Measurements from ENCODE around the gene GPRIN1. TPM values are rescaled to one million over a fixed set of nuclear protein-coding genes. Genes with fewer than 3 reads are reported as not detected.
A peak's percentile ranks its signal among the peaks of the same experiment; 100 is the strongest.

GPRIN1 gene
- total RNA-seq, 1 experiment from 2014 or later, result 8.5 TPM

GRCh38 chr5:176578391-176578808 is 31.6 kb downstream of the GPRIN1 start (continued):
- TF ChIP-seq MXD4 (CRISPR knock-in tag; IDR thresholded peaks at IDR 0.05; ENCODE audit: borderline replicate concordance), result no peak
- TF ChIP-seq TEAD1 (CRISPR knock-in tag; IDR thresholded peaks at IDR 0.05), result no peak
- no peak for TF ChIP-seq ATF3 (CRISPR knock-in tag; conservative IDR thresholded peaks at IDR 0.05)
- no peak for TF ChIP-seq TP53 (CRISPR knock-in tag; IDR thresholded peaks at IDR 0.05)
- TF ChIP-seq ZNF532 (CRISPR knock-in tag; IDR thresholded peaks at IDR 0.05; ENCODE audit: borderline replicate concordance), result no peak
- no peak for TF ChIP-seq PRRX2 (CRISPR knock-in tag; IDR thresholded peaks at IDR 0.05)
- no peak for TF ChIP-seq CBFB (CRISPR knock-in tag; IDR thresholded peaks at IDR 0.05; ENCODE audit: low read depth)
- TF ChIP-seq ATF1 (CRISPR knock-in tag; IDR thresholded peaks at IDR 0.05), result no peak
- no peak for TF ChIP-seq ATF2 (CRISPR knock-in tag; IDR thresholded peaks at IDR 0.05; ENCODE audit: borderline replicate concordance, low read depth)
- no peak for TF ChIP-seq FOXK1 (CRISPR knock-in tag; IDR thresholded peaks at IDR 0.05)
- TF ChIP-seq ZNF121 (CRISPR knock-in tag; IDR thresholded peaks at IDR 0.05), result no peak
- no peak for TF ChIP-seq RORB (CRISPR knock-in tag; IDR thresholded peaks at IDR 0.05)
- TF ChIP-seq HMGA2 (CRISPR knock-in tag; IDR thresholded peaks at IDR 0.05), result no peak
- no peak for TF ChIP-seq PRDM15 (CRISPR knock-in tag; IDR thresholded peaks at IDR 0.05)
- TF ChIP-seq ZNF423 (CRISPR knock-in tag; IDR thresholded peaks at IDR 0.05), result no peak
- peak; percentile 88; the same call in 1 of the 2 replicates for TF ChIP-seq E2F5 (CRISPR knock-in tag; IDR thresholded peaks at IDR 0.05)
- TF ChIP-seq AR (CRISPR knock-in tag; IDR thresholded peaks at IDR 0.05), result no peak
- no peak for TF ChIP-seq ZNF317 (CRISPR knock-in tag; IDR thresholded peaks at IDR 0.05; ENCODE audit: borderline replicate concordance, low read depth)
- no peak for TF ChIP-seq RELA (CRISPR knock-in tag; IDR thresholded peaks at IDR 0.05; ENCODE audit: borderline replicate concordance)
- peak; percentile 43; the same call in 1 of the 2 replicates for TF ChIP-seq MAX (CRISPR knock-in tag; IDR thresholded peaks at IDR 0.05)
- TF ChIP-seq ZNF512 (CRISPR knock-in tag; IDR thresholded peaks at IDR 0.05; ENCODE audit: borderline replicate concordance), result no peak
- TF ChIP-seq ETV6 (CRISPR knock-in tag; IDR thresholded peaks at IDR 0.05), result 0 out of 2 replicates have a peak, but pooled peaks have one; percentile 25
- TF ChIP-seq E2F1 (CRISPR knock-in tag; IDR thresholded peaks at IDR 0.05), result 0 out of 2 replicates have a peak, but pooled peaks have one; percentile 67
- no peak for TF ChIP-seq GABPB1 (CRISPR knock-in tag; IDR thresholded peaks at IDR 0.05)

All from WTC11 (cell line).